HG02623 (cell line): ENCODE measurements around the gene COLEC11.
"Not testable (repeated sequence)": the region's sequence is repeated elsewhere in the genome, so short reads cannot be mapped to it uniquely, and the experiment has no call there.

Source experiments
- ATAC-seq: cut with Tn5 transposase; IDR thresholded peaks from one replicate; pipeline ENCODE4 v1.9.1; 2021; ENCODE audit warnings: moderate library complexity; ENCODE audit not compliant: unreplicated experiment

Gene COLEC11

DNA sequence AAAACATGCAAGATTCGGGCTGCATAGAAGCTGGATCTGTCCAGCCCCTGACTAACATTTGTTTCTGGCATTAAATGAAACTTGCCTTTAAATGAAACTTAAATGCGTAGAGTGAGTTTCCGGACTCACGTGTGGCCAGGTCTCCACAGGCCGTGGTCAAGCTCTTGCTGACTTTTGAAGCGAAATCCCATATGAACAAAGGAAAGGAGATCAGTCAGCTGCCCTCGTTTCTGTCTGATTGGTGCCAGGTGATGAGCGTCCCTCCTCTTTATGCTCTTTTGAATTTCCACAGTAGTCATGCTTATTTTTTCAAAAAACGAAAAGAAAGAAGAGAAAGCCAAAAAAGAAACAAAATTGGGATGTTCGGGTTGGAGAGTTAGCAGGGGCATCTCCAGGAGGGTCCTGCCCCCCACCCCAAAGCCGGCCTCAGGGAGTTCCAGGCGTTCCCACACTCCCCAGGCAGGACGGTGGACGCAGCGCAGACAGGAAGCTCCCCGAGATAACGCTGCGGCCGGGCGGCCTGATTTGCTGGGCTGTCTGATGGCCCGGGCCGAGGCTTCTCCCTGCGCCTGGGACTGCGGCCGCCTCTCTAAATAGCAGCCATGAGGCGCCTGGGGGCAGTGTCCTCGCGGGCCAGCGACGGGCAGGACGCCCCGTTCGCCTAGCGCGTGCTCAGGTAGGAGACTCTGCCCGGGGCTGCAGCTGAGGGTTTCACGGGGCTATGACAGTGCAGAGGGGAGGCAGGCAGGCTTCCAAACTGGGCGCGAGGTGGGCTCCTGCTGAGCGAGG is at the start of gene COLEC11:
TSS of gene COLEC11 (plus strand) at position 620 of the 789 bp plus-strand sequence. CDS start 9,229 bp downstream, outside the sequence.
- ATAC-seq = no peak

DNA sequence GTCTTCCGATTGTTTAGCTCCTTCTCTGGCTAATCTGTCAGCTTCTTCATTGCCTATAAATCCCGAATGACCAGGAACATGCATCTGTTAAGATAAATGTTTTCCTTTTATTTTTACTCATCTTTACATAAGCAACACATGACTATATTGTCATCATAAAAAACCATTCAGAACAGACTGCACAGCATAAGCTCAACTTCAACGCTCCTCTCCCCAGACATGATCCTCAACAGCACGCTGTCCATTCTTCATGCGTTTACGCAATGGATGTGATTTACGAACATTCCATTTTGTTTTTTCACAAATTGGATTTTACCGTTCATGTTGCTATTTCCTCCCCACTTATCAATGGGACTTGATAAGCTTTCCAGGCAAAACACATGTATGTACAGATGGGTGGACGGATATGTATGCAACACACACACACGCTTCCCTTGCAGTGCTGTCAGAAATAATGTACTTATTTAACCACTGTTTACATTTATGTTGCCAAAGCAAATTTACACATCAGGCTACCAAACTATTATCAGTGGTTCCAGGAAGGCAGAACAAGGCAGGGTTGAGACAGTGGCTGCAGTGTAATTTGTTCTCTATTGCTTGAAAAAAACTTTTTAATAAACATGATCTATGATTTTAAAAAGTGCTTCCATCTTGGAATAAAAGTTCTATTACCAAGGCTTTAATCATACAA is 49.0 kb upstream of the COLEC11 start:
- no peak for ATAC-seq

- ATAC-seq = no peak
Measured at GRCh38 chr2:3547915-3548314, 47.0 kb upstream of the COLEC11 start.

- ATAC-seq = no peak
Measured at GRCh38 chr2:3553946-3554345, 41.0 kb upstream of the COLEC11 start.

GRCh38 chr2:3557639-3558204 is 37.2 kb upstream of the COLEC11 start:
- peak; percentile 15 for ATAC-seq

- peak; percentile 94 for ATAC-seq
Measured at GRCh38 chr2:3558205-3559014, 36.5 kb upstream of the COLEC11 start, which contains the start of gene RNASEH1. Gene RNASEH1, minus strand, starts transcription at chr2:3558333. Its CDS starts 73 bp downstream, at chr2:3558260.

GRCh38 chr2:3563521-3563976 is 31.4 kb upstream of the COLEC11 start:
- peak; percentile 48 for ATAC-seq

GRCh38 chr2:3565117-3565516 is 29.8 kb upstream of the COLEC11 start:
- no peak for ATAC-seq

- no peak for ATAC-seq
Measured at GRCh38 chr2:3566806-3567205, 28.1 kb upstream of the COLEC11 start.

DNA sequence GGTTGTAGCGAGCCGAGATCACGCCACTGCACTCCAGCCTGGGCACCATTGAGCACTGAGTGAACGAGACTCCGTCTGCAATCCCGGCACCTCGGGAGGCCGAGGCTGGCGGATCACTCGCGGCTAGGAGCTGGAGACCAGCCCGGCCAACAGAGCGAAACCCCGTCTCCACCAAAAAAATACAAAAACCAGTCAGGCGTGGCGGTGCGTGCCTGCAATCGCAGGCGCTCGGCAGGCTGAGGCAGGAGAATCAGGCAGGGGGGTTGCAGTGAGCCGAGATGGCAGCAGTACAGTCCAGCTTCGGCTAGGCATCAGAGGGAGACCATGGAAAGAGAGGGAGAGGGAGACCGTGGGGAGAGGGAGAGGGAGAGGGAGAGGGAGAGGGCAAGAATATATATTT is 25.3 kb upstream of the COLEC11 start:
- not testable (repeated sequence) for ATAC-seq

- no peak for ATAC-seq
Measured at GRCh38 chr2:3571284-3571683, 23.6 kb upstream of the COLEC11 start.

DNA sequence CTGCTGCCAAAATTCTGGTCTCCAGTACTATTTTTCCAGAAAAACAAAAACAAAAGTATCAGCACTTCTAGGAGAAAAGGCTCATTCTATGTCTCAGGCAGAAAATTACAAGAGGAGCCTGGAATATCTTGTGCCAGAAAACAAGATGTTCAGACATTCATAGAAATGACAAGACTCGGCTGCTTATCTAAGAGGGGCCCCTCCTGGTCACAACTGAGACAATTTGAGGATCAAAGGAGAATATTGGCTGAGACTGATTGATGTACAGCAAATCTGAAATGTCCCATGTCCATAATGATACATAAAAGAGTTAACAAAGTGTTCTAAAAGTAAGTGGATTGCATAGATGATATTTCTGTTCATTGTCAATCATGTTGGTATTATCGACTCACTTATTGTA is 22.3 kb upstream of the COLEC11 start:
- no peak for ATAC-seq

DNA sequence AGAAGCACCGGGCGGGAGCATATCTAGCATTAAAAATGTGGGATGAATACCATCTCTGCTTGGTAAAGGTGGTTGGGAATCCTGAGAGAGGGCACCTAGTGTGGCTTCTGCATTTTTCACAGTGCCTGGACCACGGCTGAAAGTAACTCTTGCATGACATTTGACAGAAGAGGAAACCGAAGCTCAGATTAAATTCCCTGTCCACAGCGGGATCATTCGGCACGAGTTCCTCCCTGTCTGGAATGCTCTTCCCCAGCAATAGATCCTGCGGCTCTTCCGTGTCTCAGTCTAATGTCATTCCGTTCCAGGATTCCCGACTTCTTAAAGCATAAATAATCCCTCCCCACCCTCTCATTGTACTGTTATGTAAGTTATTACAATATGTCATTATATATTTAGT is 20.8 kb upstream of the COLEC11 start:
- no peak for ATAC-seq

DNA sequence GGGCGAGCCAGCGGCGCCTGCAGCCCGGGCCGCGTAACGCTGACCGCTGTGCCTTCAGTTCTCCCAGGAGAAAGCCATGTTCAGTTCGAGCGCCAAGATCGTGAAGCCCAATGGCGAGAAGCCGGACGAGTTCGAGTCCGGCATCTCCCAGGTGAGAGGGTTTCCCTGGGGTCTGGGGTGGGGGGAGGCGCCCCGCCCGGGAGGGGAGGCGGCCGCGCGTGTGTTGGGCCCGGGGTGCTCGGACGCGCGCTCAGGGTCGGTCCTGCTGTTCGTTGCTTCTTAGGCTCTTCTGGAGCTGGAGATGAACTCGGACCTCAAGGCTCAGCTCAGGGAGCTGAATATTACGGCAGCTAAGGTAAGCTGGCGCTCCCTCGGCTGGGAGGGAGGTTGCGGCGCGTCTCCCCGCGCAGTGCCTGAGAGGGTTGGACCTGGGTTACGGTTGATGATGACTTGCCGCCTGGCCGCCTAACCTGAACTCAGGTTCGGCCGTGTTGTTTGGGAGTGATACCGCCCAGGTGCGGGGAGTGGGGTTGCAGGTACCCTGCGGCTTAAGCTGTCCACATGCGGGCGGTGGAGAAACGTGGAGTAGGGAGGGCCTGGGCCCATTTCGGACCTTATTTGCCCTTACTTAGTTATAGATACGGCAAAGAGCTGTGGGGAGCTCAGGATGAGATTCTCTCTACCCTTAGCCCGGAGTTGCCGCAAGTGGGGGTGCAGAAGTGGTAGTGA is 19.2 kb upstream of the COLEC11 start:
- ATAC-seq = peak; percentile 23

GRCh38 chr2:3576263-3576630 is 18.7 kb upstream of the COLEC11 start:
- ATAC-seq = not testable (repeated sequence)

DNA sequence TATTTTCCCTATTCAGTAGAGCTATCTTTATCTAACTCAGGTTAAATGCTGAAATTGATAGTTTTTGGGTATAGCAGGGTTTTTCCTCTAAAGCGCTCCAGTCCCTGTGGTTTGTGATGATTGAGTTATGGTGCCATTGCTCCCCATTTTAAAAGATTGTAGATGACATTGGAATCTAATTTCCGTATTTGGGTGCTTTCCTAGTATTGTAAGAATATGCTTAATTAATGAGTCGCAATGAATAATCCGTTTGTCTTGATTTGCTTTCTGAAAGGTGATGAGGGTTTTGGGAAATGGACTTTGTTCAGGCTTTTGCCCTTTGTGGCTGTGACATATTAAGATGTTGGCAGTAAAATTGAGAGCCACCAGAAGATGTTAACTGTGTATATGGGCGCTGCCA is 15.9 kb upstream of the COLEC11 start:
- no peak for ATAC-seq

- no peak for ATAC-seq
Measured at GRCh38 chr2:3580449-3580848, 14.5 kb upstream of the COLEC11 start.

DNA sequence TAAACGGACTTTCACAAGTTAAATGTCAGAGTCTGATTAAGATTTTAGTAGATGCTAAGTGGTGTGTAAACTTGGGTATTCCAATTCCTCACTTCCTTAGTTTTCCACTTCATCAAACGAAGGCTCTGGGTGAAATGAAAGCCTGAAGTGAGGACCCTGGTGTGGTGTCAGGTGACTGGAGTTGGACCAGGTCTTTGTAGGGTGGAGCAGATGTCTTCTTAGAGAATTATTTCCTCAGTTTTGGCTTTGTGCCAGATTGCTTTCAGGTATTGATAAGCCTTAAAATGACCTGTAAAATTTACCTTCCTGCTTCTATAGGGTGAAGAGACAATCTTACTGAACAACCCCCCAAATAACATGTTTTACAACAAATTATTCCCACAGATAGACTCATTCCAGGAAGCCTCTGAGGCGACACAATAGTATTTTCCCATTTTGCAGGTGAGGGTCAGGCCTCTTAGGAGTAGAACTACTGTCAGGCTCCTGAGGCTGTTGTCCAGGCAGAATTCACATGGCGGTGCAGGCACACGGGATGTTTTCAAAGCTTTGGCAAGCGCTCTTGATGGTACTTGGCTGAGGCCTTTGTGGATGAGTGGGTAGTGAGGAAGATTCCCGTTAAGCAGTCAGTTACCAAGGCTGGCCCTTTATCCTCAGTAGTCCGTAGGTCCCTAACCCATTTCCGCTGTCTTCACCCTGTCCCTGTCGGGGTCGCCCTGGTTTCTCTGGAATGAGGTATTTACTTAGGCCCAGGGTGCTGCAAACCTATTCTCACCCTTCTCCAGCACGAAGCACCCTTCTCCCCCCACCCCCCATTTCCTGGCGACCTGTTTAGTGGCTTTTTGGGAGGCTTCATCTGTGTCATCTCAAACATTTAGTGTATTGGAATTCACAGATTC is 13.3 kb upstream of the COLEC11 start:
- no peak for ATAC-seq

DNA sequence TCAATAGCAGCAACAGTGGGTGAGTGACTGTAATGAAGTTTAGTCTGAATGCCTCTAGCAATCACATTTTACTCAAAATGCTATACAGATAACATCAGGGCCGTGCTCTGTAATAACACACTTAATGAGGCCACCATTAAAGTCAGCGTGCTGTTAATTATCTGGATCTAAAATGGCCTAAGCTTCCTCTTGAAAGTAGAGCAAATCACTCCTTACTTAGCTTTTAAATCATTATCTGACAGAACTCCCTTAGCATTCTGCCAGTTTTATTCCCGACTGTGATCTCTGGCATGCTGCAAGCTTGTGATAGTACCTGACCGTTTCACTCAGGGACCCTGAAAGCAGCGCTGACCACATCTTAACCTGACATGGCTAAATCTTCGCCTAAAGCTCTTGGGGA is 10.8 kb upstream of the COLEC11 start:
- no peak for ATAC-seq
